GM19238 (cell line): ENCODE data around the gene LRG1.

ENCODE experiments used
- DNase-seq: peaks from one replicate; pipeline ENCODE4 v3.0.0; 2011; ENCODE audit warnings: low spot score; ENCODE audit not compliant: insufficient read length

Gene LRG1

GRCh38 chr19:4539693-4540581 is at the start of gene LRG1:
Gene LRG1, minus strand, starts transcription at chr19:4540036. Its CDS starts 23 bp downstream, at chr19:4540013.
- DNase-seq: no peak

- DNase-seq: no peak
Observed at GRCh38 chr19:4588291-4588761, 48.5 kb upstream of the LRG1 start.

- no peak for DNase-seq
Observed at GRCh38 chr19:4587527-4587926, 47.7 kb upstream of the LRG1 start.

GRCh38 chr19:4586691-4587090 is 46.9 kb upstream of the LRG1 start:
- no peak for DNase-seq

- DNase-seq: no peak
Observed at GRCh38 chr19:4586245-4586644, 46.4 kb upstream of the LRG1 start.

GRCh38 chr19:4585556-4585955 is 45.7 kb upstream of the LRG1 start:
- no peak for DNase-seq

- DNase-seq: no peak
Observed at GRCh38 chr19:4584670-4585460, 45.0 kb upstream of the LRG1 start.

GRCh38 chr19:4583961-4584669 is 44.3 kb upstream of the LRG1 start:
- no peak for DNase-seq

GRCh38 chr19:4582980-4583842 is 43.4 kb upstream of the LRG1 start:
- no peak for DNase-seq

GRCh38 chr19:4581666-4582553 is 42.1 kb upstream of the LRG1 start:
- no peak for DNase-seq

GRCh38 chr19:4580961-4581665 is 41.3 kb upstream of the LRG1 start:
- no peak for DNase-seq

- no peak for DNase-seq
Observed at GRCh38 chr19:4580021-4580901, 40.4 kb upstream of the LRG1 start.

- DNase-seq: no peak
Observed at GRCh38 chr19:4579389-4579788, 39.6 kb upstream of the LRG1 start.

- no peak for DNase-seq
Observed at GRCh38 chr19:4578552-4579248, 38.9 kb upstream of the LRG1 start.

GRCh38 chr19:4577020-4577782 is 37.4 kb upstream of the LRG1 start:
- DNase-seq: no peak

GRCh38 chr19:4576016-4576933 is 36.4 kb upstream of the LRG1 start:
- peak; percentile 78 for DNase-seq
